ENCODE results near the gene CAPN2. TPM values are rescaled to one million over a fixed set of nuclear protein-coding genes. Genes with fewer than 3 reads are reported as not detected.

The CAPN2 gene
- polyA plus RNA-seq, 1 of the 3 experiments (the other 2 are of a cell fraction): 208 TPM

DNA sequence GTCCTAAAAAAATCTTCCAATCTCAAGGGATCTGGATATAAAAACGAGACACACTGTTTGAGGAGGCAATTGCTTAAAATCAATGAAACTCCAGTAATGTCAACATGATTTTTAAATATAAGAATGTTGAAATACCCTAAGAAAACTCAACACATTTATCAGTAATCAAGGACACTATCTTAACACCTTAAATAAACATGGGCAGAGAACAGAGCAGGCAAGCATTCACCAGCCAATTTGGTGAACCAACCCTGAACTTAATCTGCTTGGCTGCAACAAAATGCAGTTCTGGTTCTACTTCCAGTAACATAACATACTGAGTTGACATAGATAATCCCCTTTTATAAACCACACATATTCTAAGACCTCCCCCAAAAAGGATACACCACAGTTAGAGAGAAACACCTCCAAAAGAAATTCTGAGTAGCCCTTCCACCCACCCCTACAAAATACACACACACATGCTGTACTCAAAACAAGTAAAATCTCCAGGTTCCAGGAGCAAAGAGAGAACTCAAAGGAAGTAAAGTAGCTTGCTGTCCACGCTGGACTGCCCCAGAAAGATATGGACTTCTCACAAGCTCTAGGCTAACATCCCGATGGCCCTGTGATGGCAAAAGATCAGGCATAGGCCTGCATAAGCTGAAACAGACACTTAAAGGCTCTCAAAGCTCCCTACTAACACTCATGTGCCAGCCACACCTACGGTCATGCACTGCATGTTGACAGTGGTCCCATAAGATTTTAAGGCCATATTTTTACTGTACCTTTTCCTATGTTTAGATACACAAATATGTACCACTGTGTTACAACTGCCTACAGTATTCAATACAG lies 102.9 kb downstream of the CAPN2 start:
- H4K20me1 ChIP-seq (ENCODE audit: insufficient read depth): no peaks in the 10 kb centered on the region
- peaks cover 5% of the 10 kb centered on the region for H3F3A ChIP-seq (replicated peaks; ENCODE audit: insufficient read depth)
- H3K9me2 ChIP-seq: no peaks in the 10 kb centered on the region
- H3K9me3 ChIP-seq: no peaks in the 10 kb centered on the region
- no peak for DNase-seq
- no peak overlapping the region for H2AFZ ChIP-seq (ENCODE audit: low read depth)
- CTCF ChIA-PET: no interaction called here
- no peak overlapping the region for H3K9ac ChIP-seq
- H3K4me3 ChIP-seq (ENCODE audit: low read depth in 2 of 2, low read length in 1 of 2): no peak overlapping the region
- POLR2A ChIA-PET: no interaction called here
- H3K4me2 ChIP-seq: no peak overlapping the region
- peaks cover 21 to 37% of the 10 kb centered on the region in 2 experiments for H3K36me3 ChIP-seq (replicated peaks in 1 of 2; ENCODE audit: control insufficient read depth in 1 of 2, insufficient read depth in 2 of 2, low read length in 1 of 2)
- H3K4me1 ChIP-seq (ENCODE audit: control insufficient read depth in 1 of 2, insufficient read depth in 2 of 2, low read depth in 1 of 2, low read length in 1 of 2): peaks cover 0 to 3% of the 10 kb centered on the region in 2 experiments; a peak in 1 of 4 replicates
- H3K27me3 ChIP-seq (ENCODE audit: insufficient read depth): no peaks in the 10 kb centered on the region
- no peak overlapping the region for H3K27ac ChIP-seq (ENCODE audit: low read depth in 2 of 2, low read length in 1 of 2)
- peaks cover 57% of the 10 kb centered on the region for H3K79me2 ChIP-seq (ENCODE audit: insufficient read depth)
- 87% methylated on average over 4 of the region's 4 CpGs for WGBS (ENCODE audit: low lambda C conversion rate)
- TF ChIP-seq CTCF (IDR thresholded peaks at IDR 0.05) (no peak), ELF1 (IDR thresholded peaks at IDR 0.05) (no peak), MEF2A (IDR thresholded peaks at IDR 0.05; ENCODE audit: borderline replicate concordance, low read depth) (no peak), YY1 (IDR thresholded peaks at IDR 0.05; ENCODE audit: low read depth) (no peak), RXRA (IDR thresholded peaks at IDR 0.05; ENCODE audit: borderline replicate concordance, low read depth) (no peak), FOSL2 (IDR thresholded peaks at IDR 0.05; ENCODE audit: borderline replicate concordance, low read depth) (no peak), ZBTB33 (IDR thresholded peaks at IDR 0.05; ENCODE audit: borderline replicate concordance, low read depth) (no peak), GATA2 (CRISPR knock-in tag; IDR thresholded peaks at IDR 0.05) (no peak), MXI1 (IDR thresholded peaks at IDR 0.05; ENCODE audit: low read depth, low read length) (no peak), SMC3 (IDR thresholded peaks at IDR 0.05; ENCODE audit: low read depth, low read length) (no peak), CHD2 (IDR thresholded peaks at IDR 0.05; ENCODE audit: low read length, partially characterized antibody) (no peak)
- TF ChIP-seq, protein P1, sequence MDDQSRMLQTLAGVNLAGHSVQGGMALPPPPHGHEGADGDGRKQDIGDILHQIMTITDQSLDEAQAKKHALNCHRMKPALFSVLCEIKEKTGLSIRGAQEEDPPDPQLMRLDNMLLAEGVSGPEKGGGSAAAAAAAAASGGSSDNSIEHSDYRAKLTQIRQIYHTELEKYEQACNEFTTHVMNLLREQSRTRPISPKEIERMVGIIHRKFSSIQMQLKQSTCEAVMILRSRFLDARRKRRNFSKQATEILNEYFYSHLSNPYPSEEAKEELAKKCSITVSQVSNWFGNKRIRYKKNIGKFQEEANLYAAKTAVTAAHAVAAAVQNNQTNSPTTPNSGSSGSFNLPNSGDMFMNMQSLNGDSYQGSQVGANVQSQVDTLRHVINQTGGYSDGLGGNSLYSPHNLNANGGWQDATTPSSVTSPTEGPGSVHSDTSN (IDR thresholded peaks at IDR 0.05): no peak
- TF ChIP-seq, protein P2, sequence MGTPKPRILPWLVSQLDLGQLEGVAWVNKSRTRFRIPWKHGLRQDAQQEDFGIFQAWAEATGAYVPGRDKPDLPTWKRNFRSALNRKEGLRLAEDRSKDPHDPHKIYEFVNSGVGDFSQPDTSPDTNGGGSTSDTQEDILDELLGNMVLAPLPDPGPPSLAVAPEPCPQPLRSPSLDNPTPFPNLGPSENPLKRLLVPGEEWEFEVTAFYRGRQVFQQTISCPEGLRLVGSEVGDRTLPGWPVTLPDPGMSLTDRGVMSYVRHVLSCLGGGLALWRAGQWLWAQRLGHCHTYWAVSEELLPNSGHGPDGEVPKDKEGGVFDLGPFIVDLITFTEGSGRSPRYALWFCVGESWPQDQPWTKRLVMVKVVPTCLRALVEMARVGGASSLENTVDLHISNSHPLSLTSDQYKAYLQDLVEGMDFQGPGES (IDR thresholded peaks at IDR 0.05; ENCODE audit: low read depth, low read length): no peak
